ENCODE data around the gene CAVIN4. TPM values are rescaled to one million over a fixed set of nuclear protein-coding genes. Genes with fewer than 3 reads are reported as not detected.

Gene CAVIN4
- total RNA-seq, 1 experiment from 2014 or later, result 0.10 TPM

DNA sequence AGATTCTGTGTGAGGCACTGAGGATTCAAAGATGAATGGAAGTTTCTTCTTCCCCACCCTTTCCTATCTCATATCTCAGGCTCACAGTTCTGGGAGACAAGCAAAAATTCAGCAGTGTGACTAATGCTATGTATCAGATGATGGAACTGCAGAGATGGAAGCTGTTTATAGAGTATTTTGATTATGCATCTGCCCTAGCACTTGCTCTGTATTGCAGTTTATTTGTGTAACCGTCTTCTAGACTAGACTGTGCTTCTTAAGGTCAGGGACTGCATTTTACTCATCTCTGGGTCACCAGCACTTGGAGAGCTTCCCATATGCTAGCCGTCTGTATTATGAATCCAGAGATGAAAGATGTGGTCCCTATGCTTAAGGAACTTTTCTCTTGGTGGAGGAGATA lies 12.6 kb downstream of the CAVIN4 start:
- no peak for DNase-seq (ENCODE audit: low spot score)

GRCh38 chr9:100591139-100591538 lies 13.3 kb downstream of the CAVIN4 start:
- DNase-seq (ENCODE audit: low spot score), result no peak

DNA sequence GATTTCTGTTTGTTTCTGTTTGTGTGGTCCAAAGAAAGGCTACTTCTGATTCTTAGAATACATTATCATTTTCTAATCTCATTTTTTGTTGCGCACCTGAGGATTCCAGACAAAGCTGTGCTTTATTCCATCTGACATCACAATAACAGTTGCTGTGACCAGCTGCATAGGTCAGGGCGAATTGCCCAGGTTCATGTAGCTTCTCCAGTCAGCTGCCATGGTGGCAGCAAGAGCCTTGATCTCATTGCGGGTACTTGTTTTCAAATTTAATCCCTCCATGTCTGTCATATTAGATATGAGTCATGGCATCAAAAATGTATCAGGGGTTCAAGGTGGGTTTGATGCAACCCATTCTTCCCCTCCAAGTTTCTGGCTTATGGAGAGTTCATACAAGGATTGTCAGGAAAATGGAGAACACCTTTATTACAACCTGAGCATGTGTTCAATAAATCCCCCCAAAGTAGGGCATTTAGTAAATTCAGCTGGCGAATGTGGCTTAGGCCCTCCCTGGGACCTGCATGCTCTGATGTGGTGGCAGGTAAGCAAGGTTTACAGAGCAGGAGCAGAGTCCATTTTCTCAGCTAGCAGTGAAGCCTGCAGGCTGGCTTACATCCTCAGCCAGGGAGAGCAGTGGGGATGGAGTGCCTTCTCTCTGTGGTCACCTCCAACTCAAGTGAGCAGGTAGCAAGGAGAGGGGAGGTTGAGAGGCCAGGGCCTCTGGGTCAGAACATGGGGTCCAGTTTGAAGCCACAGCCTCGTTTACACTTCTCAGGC lies 13.9 kb downstream of the CAVIN4 start:
- no peak for DNase-seq (ENCODE audit: low spot score)

GRCh38 chr9:100595391-100596199 lies 17.7 kb downstream of the CAVIN4 start:
- DNase-seq (ENCODE audit: low spot score), result peak; percentile 83

DNA sequence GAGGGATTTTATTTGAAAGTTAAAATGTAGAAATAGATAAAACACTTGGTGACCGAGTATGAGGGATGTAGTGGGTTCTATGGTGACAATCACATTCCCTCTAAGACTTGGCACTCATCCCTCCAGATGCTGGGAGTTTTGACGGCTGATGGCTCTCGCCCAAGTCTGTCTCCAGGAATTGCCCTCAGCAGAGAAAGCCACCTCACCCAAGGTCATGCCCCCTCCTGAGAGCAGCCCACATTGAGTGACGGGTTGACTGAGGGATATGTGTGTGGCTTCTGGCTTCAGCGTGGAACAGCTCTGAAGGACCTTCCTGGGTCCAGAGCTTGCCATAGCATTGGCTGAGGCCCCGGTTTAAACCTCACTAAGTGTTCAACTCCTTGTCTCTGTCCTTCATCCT lies 19.4 kb downstream of the CAVIN4 start:
- no peak for DNase-seq (ENCODE audit: low spot score)

DNA sequence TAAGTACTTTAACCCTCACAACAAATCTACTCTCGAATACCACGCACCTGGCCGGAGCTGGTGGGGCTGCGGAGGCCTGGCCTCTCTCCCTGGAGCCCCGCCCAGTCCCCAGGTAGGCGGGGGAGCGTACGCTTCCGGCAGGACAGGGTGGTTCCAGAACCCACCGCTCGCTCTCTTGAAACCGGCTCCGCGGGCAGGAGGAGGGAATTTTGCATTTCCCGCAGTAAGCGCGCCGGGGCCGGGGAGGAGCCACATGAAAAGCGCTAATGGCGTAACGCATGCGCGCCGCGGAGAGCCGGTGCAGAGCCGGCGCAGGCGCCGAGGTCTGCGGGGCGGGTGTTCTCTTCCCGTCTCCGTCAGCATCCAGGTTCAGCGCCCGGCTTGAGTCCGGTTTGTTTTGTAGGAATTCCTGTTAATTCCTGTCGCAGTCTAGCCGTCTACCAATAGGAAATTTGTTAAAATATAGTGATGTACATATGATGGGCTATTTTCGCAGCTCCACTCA lies 20.8 kb downstream of the CAVIN4 start:
- DNase-seq (ENCODE audit: low spot score), result peak; percentile 88

DNA sequence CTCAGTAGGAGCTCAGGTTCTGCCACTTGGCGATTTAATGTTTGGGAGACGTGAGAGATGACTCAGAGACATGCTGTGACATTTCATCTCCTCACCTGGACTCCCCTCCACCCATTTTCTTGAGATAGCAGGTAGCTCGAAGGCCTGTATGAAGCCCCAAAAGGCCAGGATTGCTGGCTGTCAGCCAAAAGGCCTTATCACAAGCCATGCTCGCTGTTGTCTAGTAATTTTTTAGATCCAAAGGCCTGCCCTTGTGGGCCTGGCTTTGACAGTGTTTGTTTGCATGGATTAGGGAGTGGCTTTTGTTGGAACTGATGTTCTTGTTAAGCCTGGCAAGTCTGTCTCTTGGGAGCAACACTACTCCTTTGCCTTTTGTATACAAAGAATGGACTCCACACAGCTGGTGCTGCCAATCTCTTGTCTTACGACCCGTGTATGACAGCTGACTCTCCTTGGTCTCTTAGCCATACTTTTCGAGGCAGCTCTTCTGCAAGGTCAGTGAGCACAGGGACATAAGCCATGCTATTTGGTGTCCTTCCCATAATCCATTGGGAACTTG lies 22.7 kb downstream of the CAVIN4 start:
- DNase-seq (ENCODE audit: low spot score), result no peak

DNA sequence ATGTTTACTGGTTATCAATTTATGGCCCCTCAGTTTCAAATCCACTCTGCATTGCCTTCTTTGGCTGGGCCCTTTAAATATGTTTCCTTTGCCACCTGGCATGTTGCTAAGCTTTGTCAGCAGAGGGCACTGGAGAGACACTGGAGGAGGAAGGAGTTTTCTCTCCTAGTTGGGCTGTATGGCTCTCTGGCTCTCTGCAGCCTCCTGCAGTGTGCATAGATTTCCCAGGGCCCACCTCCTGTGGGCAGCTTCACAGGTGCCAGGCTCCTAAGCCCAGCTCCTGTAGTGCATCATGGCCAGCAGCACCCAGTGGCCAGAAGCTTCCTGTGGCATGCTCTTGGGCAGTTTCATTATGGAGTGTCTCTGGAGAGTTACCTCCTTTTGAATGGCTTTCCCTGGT lies 23.3 kb downstream of the CAVIN4 start:
- peak; percentile 69 for DNase-seq (ENCODE audit: low spot score)

DNA sequence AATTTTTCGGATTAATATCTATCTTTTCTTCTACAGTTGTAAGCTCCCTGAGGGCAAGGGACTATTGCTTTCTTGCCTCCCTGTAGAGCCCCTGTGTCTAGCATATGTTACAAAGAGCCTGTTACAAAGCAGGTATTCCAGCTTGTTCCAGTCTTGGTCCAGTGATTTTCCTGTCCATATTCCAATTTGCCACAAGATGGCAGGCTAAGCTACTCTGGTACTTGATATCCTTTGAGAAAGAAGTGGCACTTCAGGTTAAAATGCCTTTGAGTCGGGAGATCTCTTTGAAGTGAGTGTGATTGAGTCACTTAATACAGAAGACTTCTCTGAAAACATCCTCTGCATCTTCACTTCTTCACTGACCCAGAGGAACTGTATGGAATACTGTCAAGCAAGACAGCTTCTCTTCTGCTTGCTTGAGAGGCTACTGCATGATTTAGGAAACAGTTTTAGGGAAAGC lies 24.5 kb downstream of the CAVIN4 start:
- DNase-seq (ENCODE audit: low spot score), result peak; percentile 82

- DNase-seq (ENCODE audit: low spot score), result no peak
These were observed 27.5 kb downstream of the CAVIN4 start for GRCh38 chr9:100605405-100605804.

- DNase-seq (ENCODE audit: low spot score), result no peak
These were observed 41.3 kb downstream of the CAVIN4 start for GRCh38 chr9:100619194-100619593.

DNA sequence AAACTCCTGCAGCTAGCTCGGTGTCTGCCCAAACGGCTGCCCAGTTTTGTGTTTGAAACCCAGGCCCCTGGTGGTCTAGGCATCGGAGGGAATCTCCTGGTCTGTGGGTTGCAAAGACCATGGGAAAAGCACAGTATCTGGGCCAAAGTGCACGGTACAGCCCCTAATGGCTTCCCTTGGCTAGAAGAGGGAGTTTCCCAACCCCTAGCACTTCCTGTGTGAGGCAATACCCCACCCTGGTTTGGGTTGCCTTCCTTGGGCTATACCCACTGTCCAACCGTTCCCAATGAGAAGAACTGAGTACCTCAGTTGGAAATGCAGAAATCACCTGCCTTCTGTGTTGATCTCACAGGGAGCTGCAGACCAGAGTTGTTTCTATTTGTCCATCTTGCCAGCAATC lies 41.8 kb downstream of the CAVIN4 start:
- no peak for DNase-seq (ENCODE audit: low spot score)

DNA sequence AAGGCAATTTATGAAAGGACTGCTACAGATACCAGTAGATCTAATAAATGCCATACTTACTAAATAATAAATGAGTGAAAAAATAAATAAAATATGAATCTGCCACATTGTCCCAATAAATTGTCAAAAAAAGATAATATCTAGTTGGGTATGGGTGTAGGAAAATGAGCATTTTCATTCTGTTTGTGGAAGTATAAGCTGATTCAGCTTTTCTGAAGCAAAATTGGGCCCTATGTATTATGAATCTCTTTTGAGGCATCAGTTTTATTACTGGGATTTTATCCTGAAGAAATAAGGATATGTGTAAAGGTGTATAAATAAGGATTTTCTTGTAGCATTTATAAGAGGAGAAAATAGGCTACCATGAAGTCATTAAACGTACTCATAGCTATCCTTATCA lies 46.1 kb downstream of the CAVIN4 start:
- no peak for DNase-seq (ENCODE audit: low spot score)

DNA sequence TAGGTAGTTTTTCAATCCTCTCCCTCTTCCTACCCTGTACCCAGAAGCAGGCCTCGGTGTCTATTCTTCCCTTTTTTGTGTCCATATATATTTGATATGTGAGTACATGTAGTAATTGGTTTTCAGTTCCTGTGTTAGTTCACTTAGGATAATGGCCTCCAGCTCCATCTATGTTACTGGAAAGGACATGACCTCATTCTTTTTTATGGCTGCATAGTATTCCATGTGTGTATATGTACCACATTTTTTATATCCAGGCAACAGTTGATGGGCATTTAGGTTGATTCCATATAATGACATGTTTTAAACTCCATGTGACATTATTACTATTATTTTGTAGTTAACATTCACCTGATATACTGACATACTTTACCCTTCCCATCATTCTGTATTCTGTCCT lies 49.1 kb downstream of the CAVIN4 start:
- no peak for DNase-seq (ENCODE audit: low spot score)

DNA sequence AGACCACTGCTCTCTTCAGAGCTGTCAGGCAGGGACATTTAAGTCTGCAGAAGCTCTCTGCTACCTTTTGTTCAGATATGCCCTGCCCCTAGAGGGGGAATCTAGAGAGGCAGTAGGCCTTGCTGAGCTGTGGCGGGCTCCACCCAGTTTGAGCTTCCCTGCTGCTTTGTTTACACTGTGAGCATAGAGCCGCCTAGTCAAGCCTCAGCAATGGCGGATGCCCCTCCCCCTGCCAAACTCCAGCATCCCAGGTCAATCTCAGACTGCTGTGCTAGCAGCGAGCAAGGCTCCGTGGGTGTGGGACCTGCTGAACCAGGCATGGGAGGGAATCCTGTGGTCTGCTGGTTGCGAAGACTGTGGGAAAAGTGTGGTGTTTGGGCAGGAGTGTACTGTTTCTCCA lies 59.9 kb downstream of the CAVIN4 start:
- DNase-seq (ENCODE audit: low spot score), result peak; percentile 41

Other genes starting within 250 kb of the CAVIN4 start
- gene TEX10, start 225.1 kb upstream of the CAVIN4 start, total RNA-seq (2014; rRNA removed; shearing (Covaris generic)), result 15.4 and 16.5 TPM in 2 replicates
- gene MSANTD3, start 150.9 kb upstream of the CAVIN4 start, total RNA-seq (2014; rRNA removed; shearing (Covaris generic)), result 16.5 and 18.6 TPM in 2 replicates
- not detected in 2 replicates for gene TMEFF1, start 104.9 kb upstream of the CAVIN4 start, total RNA-seq (2014; rRNA removed; shearing (Covaris generic))

Measured in HT-29 (cell line).